GM12878 (cell line): ENCODE measurements around the gene PDCD11. TPM values are rescaled to one million over a fixed set of nuclear protein-coding genes. Genes with fewer than 3 reads are reported as not detected.

Experiments used
- ATAC-seq: fragments of 200-7000 bp; cut with Tn5 transposase; 3 replicates; pipeline ENCODE4 v1.9.1; 2020; ENCODE audit warnings: mild to moderate bottlenecking, moderate library complexity
- BruUV-seq: library from RNA; stranded (reverse); fragments of 400-500 nt; replicated peaks from 2 replicates; lab custom pipeline; 2021; lab: Mats Ljungman, UMichigan
- CTCF ChIA-PET: fragments of 300-600 bp; sonication (Branson Sonifier 250); formaldehyde crosslinking; extraction: SDS; loops from one replicate; lab custom pipeline; 2021; ENCODE audit warnings: inconsistent platforms; lab: Yijun Ruan, JAX
- POLR2A ChIA-PET: fragments of 350-600 bp; formaldehyde crosslinking; extraction: SDS; loops from one replicate; lab custom pipeline; 2021; ENCODE audit warnings: inconsistent platforms; lab: Charles Lee
- RAD21 ChIA-PET: fragments of 300-600 bp; sonication (Branson Sonifier 250); formaldehyde crosslinking; loops from one replicate; lab custom pipeline; 2023; ENCODE audit warnings: antibody characterized with exemption; ENCODE audit not compliant: unreplicated experiment; lab: Charles Lee
- SMC1A ChIA-PET: fragments of 300-600 bp; sonication (Branson Sonifier 250); formaldehyde crosslinking; loops from one replicate; lab custom pipeline; 2023; ENCODE audit not compliant: unreplicated experiment, uncharacterized antibody; lab: Charles Lee
- DNase-seq: peaks from one replicate; pipeline ENCODE4 v3.0.0-alpha.2; 2011; ENCODE audit warnings: low read depth, low spot score
- FAIRE-seq: peaks from 3 replicates; lab custom pipeline; 2011; peaks lifted over from hg19 to GRCh38; lab: Jason Lieb, UNC
- H2AFZ ChIP-seq: 2 replicates; pipeline ENCODE4 v1.6.0; 2011; ENCODE audit warnings: low read depth, low read length, control low read depth; ENCODE audit not compliant: control insufficient read depth
- H3K27ac ChIP-seq: 2 replicates; pipeline ENCODE4 v1.5.1; 2011; ENCODE audit warnings: control low read depth; ENCODE audit not compliant: control insufficient read depth, insufficient read depth
- H3K27me3 ChIP-seq, 2 experiments: replicated peaks in 1 of 2; 2 replicates each; pipeline versions ENCODE4 v1.6.0 to v1.6.1; 2011; ENCODE audit warnings: low read length in 1 of 2; ENCODE audit not compliant: control insufficient read depth in 2 of 2, insufficient read depth in 2 of 2
- H3K36me3 ChIP-seq, 2 experiments: 2 replicates each; pipeline ENCODE4 v1.5.1; 2011; ENCODE audit warnings: low read length in 1 of 2; ENCODE audit not compliant: control insufficient read depth in 2 of 2, insufficient read depth in 2 of 2
- H3K4me1 ChIP-seq: 2 replicates; pipeline ENCODE4 v1.6.1; 2011; ENCODE audit warnings: mild to moderate bottlenecking, low read length, moderate library complexity, mixed read lengths; ENCODE audit not compliant: control insufficient read depth, insufficient read depth
- H3K4me2 ChIP-seq: 2 replicates; pipeline ENCODE4 v1.6.0; 2011; ENCODE audit warnings: control low read depth; ENCODE audit not compliant: control insufficient read depth, insufficient read depth
- H3K4me3 ChIP-seq: fragments of 200-600 bp; sonication (generic); 2 replicates; pipeline ENCODE4 v1.5.1; 2016
- H3K79me2 ChIP-seq: 2 replicates; pipeline ENCODE4 v1.6.0; 2011; ENCODE audit warnings: low read length; ENCODE audit not compliant: control insufficient read depth, insufficient read depth
- H3K9ac ChIP-seq: 2 replicates; pipeline ENCODE4 v1.8.0; 2011; ENCODE audit warnings: low read length, control low read depth, mixed read lengths; ENCODE audit not compliant: control insufficient read depth, insufficient read depth
- H3K9me3 ChIP-seq: replicated peaks from 3 replicates; pipeline ENCODE4 v1.5.1; 2011; ENCODE audit warnings: mild to moderate bottlenecking, low read length; ENCODE audit not compliant: control insufficient read depth, insufficient read depth
- H4K20me1 ChIP-seq: 2 replicates; pipeline ENCODE4 v1.6.0; 2011; ENCODE audit not compliant: control insufficient read depth, insufficient read depth
- BRCA1 ChIP-seq: IDR thresholded peaks from 2 replicates; pipeline ENCODE4 v1.6.1; 2011; ENCODE audit warnings: low read depth, low read length, improper control_type of control experiment
- CEBPB ChIP-seq, 2 experiments: fragments of 150-350 bp in 1 of 2; IDR thresholded peaks; 2 replicates each; pipeline ENCODE4 v1.6.1; 2012 to 2014; ENCODE audit warnings: low read depth in 2 of 2, low read length in 2 of 2, borderline replicate concordance in 1 of 2, inconsistent platforms in 1 of 2
- RB1 ChIP-seq: fragments of 450-650 bp; formaldehyde crosslinking; IDR thresholded peaks from 2 replicates; pipeline ENCODE4 v1.6.1; 2017; ENCODE audit warnings: mild to moderate bottlenecking, borderline replicate concordance
- TBL1XR1 ChIP-seq: IDR thresholded peaks from 2 replicates; pipeline ENCODE4 v1.6.1; 2012; ENCODE audit warnings: low read depth, low read length, improper control_type of control experiment
- ZNF217 ChIP-seq: fragments of 450-650 bp; IDR thresholded peaks from 2 replicates; pipeline ENCODE4 v1.6.1; 2017; ENCODE audit warnings: antibody characterized with exemption, mild to moderate bottlenecking
- WGBS: methylation state at CpG from one replicate; pipeline ENCODE4 v1.1.6; 2016; ENCODE audit warnings: low lambda C conversion rate; ENCODE audit not compliant: insufficient replicate concordance, insufficient coverage; ENCODE audit errors: missing lambda C conversion rate; 5-methylcytosine and 5-hydroxymethylcytosine counted together
- in situ Hi-C: fragments of 300-500 bp; cut with MboI; formaldehyde crosslinking; loops from 9 replicates; pipeline ENCODE4 v1.14.3; 2018; ENCODE audit warnings: mixed read lengths
- intact Hi-C: fragments of 100-400 bp; cut with micrococcal nuclease; formaldehyde crosslinking; loops from one replicate; pipeline ENCODE4 v1.14.2; 2022; ENCODE audit not compliant: unreplicated experiment
- polyA plus RNA-seq, 11 experiments: library from polyadenylated mRNA; depleted of rRNA in 4 of 11; unstranded in 6 of 11; stranded (reverse) in 5 of 11; fragments of >200 nt; fragmentation: Nextera tagmentation in 4 of 11; fragmentation: Illumina TruSeq in 1 of 11; extraction: Ambion mirVana in 4 of 11; extraction: Trizol in 1 of 11; gene quantifications; 1 replicate in 1 of 11; 2 replicates in 10 of 11; pipeline versions ENCODE4 v1.2.1 to v1.2.3, GENCODE V29; 2011 to 2016; ENCODE audit warnings: inconsistent platforms in 2 of 11, missing spikeins in 2 of 11, low read depth in 1 of 11
- total RNA-seq, 4 experiments: library from RNA; depleted of rRNA in 3 of 4; stranded (reverse); fragments of >200 nt in 3 of 4; fragmentation: Illumina TruSeq in 1 of 4; extraction: Trizol in 1 of 4; gene quantifications; 2 replicates each; pipeline versions ENCODE4 v1.2.1 to v1.2.3, GENCODE V29; 2013 to 2021
- TF ChIP-seq, protein P1 (sequence below): IDR thresholded peaks from 2 replicates; pipeline ENCODE4 v1.6.1; 2011; ENCODE audit warnings: low read depth, low read length, improper control_type of control experiment, borderline replicate concordance
- TF ChIP-seq, protein P2 (sequence below): fragments of 450-650 bp; IDR thresholded peaks from 2 replicates; pipeline ENCODE4 v1.6.1; 2017; ENCODE audit warnings: mild to moderate bottlenecking, moderate library complexity

The PDCD11 gene
- total and polyA plus RNA-seq, 10 of the 15 experiments (the other 5 are each of a cell fraction or from before 2014, with no cell fraction given), result 13.9 to 69.7 (median 44.8) TPM

- Histone ChIP-seq H4K20me1 (no peaks in the 10 kb centered on the region), H3K4me2 (no peak overlapping the region), H3K27me3 (no peaks in the 10 kb centered on the region), H3K36me3 (no peaks in the 10 kb centered on the region), H3K9ac (no peak overlapping the region), H3K4me3 (no peak overlapping the region), H2AFZ (no peak overlapping the region), H3K9me3 (no peaks in the 10 kb centered on the region)
- BruUV-seq, result no TSS peak
- intact Hi-C loops (no loop called here), in situ Hi-C loops (no loop called here)
- RAD21 ChIA-PET, result interaction anchor here (1.2 to 1.4 kb wide), 2 partner anchors 10 to 16 kb away, joined by 3 to 4 read pairs; no protein-coding TSS in a partner anchor
- SMC1A ChIA-PET, result interaction anchor here (1.2 to 2.8 kb wide), 2 partner anchors 9 to 21 kb away, joined by 3 to 9 read pairs; no protein-coding TSS in a partner anchor
- POLR2A ChIA-PET, result interaction anchor here (9.5 kb wide), 1 partner anchor 13 kb away, joined by 144 read pairs; no protein-coding TSS in a partner anchor
- no peak for FAIRE-seq
- CTCF ChIA-PET, result interaction anchor here (2.2 to 17.8 kb wide), 2 partner anchors 16 to 22 kb away, joined by 4 to 163 read pairs; partner anchors contain the start of gene CALHM3
- ATAC-seq, result no peak
- TF ChIP-seq CEBPB (IDR thresholded peaks at IDR 0.05; ENCODE audit: borderline replicate concordance in 1 of 2, low read depth in 2 of 2, low read length in 2 of 2) (no peak), ZNF217 (no peak), TBL1XR1 (no peak), RB1 (no peak), BRCA1 (no peak)
- TF ChIP-seq, protein P1, sequence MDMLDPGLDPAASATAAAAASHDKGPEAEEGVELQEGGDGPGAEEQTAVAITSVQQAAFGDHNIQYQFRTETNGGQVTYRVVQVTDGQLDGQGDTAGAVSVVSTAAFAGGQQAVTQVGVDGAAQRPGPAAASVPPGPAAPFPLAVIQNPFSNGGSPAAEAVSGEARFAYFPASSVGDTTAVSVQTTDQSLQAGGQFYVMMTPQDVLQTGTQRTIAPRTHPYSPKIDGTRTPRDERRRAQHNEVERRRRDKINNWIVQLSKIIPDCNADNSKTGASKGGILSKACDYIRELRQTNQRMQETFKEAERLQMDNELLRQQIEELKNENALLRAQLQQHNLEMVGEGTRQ, result no peak
- TF ChIP-seq, protein P2, sequence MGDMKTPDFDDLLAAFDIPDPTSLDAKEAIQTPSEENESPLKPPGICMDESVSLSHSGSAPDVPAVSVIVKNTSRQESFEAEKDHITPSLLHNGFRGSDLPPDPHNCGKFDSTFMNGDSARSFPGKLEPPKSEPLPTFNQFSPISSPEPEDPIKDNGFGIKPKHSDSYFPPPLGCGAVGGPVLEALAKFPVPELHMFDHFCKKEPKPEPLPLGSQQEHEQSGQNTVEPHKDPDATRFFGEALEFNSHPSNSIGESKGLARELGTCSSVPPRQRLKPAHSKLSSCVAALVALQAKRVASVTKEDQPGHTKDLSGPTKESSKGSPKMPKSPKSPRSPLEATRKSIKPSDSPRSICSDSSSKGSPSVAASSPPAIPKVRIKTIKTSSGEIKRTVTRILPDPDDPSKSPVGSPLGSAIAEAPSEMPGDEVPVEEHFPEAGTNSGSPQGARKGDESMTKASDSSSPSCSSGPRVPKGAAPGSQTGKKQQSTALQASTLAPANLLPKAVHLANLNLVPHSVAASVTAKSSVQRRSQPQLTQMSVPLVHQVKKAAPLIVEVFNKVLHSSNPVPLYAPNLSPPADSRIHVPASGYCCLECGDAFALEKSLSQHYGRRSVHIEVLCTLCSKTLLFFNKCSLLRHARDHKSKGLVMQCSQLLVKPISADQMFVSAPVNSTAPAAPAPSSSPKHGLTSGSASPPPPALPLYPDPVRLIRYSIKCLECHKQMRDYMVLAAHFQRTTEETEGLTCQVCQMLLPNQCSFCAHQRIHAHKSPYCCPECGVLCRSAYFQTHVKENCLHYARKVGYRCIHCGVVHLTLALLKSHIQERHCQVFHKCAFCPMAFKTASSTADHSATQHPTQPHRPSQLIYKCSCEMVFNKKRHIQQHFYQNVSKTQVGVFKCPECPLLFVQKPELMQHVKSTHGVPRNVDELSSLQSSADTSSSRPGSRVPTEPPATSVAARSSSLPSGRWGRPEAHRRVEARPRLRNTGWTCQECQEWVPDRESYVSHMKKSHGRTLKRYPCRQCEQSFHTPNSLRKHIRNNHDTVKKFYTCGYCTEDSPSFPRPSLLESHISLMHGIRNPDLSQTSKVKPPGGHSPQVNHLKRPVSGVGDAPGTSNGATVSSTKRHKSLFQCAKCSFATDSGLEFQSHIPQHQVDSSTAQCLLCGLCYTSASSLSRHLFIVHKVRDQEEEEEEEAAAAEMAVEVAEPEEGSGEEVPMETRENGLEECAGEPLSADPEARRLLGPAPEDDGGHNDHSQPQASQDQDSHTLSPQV, result no peak
- TF ChIP-seq, all 136 proteins: peak for 0
- peaks cover 20% of the 10 kb centered on the region for H3K4me1 ChIP-seq
- no peak for DNase-seq
- WGBS, result 84% methylated on average over 9 of the region's 9 CpGs
- peaks cover 9% of the 10 kb centered on the region for H3K79me2 ChIP-seq
- no peak overlapping the region for H3K27ac ChIP-seq
These were observed 59.7 kb downstream of the PDCD11 start for GRCh38 chr10:103456074-103456660.
